GM15510 (cell line): ENCODE results near the gene TMEM176B.

Experiments
- POLR2A ChIP-seq: IDR thresholded peaks from 3 replicates; pipeline ENCODE4 v1.6.1; 2011; ENCODE audit warnings: borderline replicate concordance; ENCODE audit not compliant: insufficient read length; ENCODE audit errors: extremely low read depth

Gene TMEM176B

GRCh38 chr7:150799741-150800580, at the start of gene TMEM176B:
TSS of gene TMEM176B (minus strand) at chr7:150800364. CDS start at chr7:150796569, 3,795 bp downstream.
- no peak for TF ChIP-seq POLR2A

DNA sequence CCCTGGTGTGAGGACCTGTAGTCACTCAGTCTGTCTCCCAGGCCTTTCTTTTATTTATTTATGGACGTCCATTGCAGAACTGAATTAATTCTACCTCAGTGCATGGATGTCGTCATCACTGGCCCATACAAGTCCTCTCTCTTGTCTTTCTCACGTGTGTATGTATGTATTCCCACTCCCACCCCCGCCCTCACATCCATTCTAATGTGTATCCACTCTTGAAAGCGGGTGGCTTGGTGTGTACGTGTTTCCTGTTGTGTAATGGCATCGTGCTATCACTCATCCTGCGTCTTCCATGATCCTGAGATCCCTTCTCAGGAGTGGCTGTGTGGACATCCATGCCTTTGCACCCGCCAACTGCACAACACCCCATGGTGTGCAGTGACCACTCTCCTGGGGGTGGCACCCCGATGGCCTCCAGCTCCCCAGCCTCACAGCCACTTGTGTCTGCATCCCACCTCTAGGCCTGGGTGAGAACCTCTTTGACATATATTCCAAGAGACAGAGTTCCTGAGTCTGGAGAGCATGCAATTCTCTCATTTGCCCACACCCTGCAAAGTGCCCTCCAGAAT, 49.1 kb upstream of the TMEM176B start:
- no peak for TF ChIP-seq POLR2A

- no peak for TF ChIP-seq POLR2A
Observed at GRCh38 chr7:150848561-150849115, 48.5 kb upstream of the TMEM176B start.

DNA sequence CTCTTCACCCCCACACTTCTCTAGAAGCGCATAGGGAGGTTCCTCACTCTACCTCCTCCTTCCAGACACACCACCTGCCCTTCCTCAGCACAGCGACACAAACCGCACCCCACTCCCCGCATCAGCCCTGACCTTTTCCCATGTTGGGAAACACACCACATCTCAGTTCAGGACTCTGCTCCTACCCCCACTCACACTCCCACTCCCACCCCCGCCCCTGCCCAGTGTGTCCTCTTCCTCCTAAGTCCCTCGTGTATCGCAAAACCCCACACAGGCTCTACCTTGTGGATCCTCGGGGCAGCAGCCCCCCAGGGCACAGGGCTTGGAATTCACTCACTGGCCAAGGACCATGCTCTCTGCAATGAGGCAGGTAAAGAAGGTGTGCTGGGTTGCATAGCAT, 47.9 kb upstream of the TMEM176B start:
- no peak for TF ChIP-seq POLR2A

GRCh38 chr7:150847536-150847935, 47.4 kb upstream of the TMEM176B start:
- TF ChIP-seq POLR2A, result no peak

GRCh38 chr7:150846291-150847115, 46.3 kb upstream of the TMEM176B start:
- no peak for TF ChIP-seq POLR2A

GRCh38 chr7:150845421-150845861, 45.3 kb upstream of the TMEM176B start:
- no peak for TF ChIP-seq POLR2A

DNA sequence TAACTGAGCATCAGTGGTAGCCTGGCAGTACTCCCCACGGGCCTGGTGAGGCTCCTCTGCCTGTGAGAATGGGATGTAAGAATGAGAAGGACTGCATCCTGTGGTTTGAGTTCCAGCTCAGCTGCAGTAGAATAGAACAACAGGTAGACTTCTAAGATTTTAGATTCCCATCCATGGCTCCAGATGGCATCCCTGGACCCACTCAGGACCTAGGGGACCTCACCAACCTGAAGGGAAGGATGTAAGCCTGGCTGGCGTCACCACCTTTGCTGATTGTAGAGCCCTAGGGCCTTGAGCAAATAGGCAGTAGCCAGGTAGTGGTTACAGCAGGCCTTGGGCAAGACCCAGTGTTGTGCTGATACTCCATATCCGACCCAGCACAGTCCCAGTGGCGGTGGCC, 42.6 kb upstream of the TMEM176B start:
- no peak for TF ChIP-seq POLR2A

DNA sequence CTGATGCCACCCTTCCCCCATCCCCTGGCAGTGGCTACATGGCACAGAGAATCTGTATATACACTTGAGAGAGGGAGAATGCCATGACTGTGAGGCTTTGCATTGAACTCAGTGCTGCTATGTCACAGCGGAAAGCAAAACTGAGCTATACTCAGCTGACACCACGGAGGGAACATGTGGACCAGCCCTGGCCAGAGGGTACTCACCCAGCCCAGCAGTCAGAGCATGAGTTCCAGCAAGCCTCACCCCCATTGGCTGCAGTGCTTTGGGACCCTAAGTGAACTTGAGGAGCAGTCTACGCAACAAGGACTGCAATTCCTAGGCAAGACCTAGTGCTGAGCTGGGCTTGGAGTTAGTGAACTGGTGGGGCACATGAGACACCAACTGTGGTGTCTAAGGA, 41.9 kb upstream of the TMEM176B start:
- no peak for TF ChIP-seq POLR2A

- no peak for TF ChIP-seq POLR2A
Observed at GRCh38 chr7:150838965-150839650, 38.9 kb upstream of the TMEM176B start.

DNA sequence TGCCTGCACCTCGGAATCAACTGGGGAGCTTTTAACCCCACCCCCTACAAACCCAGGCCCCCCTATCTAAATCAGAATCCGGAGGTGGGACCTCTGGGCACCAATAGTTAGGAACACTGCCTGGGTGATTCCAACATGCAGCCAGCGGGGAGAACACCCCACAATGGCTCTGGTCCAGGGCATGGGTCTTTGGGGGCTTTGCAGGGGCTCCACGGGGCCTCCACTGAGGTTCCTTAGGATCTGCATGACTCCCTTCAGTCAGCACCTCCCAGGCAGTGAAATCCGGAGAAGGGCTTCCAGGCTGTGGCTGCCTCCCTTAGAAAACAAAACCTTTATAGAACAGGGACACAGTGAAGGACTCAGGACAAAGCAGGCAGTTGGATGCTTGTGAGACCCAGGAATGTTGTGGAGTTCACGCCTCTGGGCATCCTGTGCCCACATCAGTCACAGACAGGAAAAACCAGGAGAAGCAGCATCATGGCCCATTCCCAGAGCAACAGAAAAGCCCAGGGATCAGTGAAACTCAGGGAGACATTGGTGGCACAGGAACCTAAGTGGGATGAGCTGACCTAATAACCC, 35.6 kb upstream of the TMEM176B start:
- TF ChIP-seq POLR2A, result no peak

GRCh38 chr7:150835019-150835418, 34.9 kb upstream of the TMEM176B start:
- TF ChIP-seq POLR2A, result no peak

GRCh38 chr7:150831851-150832250, 31.7 kb upstream of the TMEM176B start:
- TF ChIP-seq POLR2A, result no peak

- TF ChIP-seq POLR2A, result no peak
Observed at GRCh38 chr7:150830937-150831336, 30.8 kb upstream of the TMEM176B start.

DNA sequence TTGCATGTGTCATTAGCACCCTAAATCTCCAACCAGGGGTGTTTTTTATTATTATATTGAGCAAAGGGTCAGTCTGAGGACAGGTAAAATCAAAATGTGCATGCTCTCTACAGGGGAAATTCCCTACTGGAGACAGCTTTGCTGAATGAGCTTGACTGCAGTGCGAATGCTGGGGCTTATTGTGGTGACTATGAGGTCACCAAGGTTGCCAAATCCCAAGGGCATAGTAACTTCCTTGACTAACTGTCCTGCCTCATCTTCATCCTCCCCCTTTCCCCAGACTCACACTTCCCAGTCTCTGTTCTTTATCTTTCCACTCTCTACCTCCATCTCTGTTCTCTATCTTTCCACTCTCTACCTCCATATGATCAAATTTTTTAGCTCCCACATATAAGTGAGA, 29.3 kb upstream of the TMEM176B start:
- TF ChIP-seq POLR2A, result no peak

- no peak for TF ChIP-seq POLR2A
Observed at GRCh38 chr7:150828384-150828783, 28.2 kb upstream of the TMEM176B start.
